HG03439 (cell line): ENCODE measurements around the gene ZFYVE1.
"Not testable (repeated sequence)": the region's sequence is repeated elsewhere in the genome, so short reads cannot be mapped to it uniquely, and the experiment has no call there.

ENCODE experiments used
- ATAC-seq: cut with Tn5 transposase; IDR thresholded peaks from one replicate; pipeline ENCODE4 v1.9.1; 2021; ENCODE audit warnings: mild to moderate bottlenecking, moderate library complexity; ENCODE audit not compliant: unreplicated experiment

The ZFYVE1 gene

GRCh38 chr14:73026845-73027542, at the start of gene ZFYVE1:
Gene ZFYVE1, minus strand, starts transcription at chr14:73027106. Its CDS starts 2,598 bp downstream, at chr14:73024508.
- ATAC-seq, result peak; percentile 94

- no peak for ATAC-seq
Measured at GRCh38 chr14:73069585-73069984, 42.7 kb upstream of the ZFYVE1 start.

- ATAC-seq, result peak; percentile 17
Measured at GRCh38 chr14:73058922-73059673, 32.2 kb upstream of the ZFYVE1 start.

GRCh38 chr14:73058224-73058921, 31.5 kb upstream of the ZFYVE1 start, which contains the start of gene RBM25:
Gene RBM25, plus strand, starts transcription at chr14:73058534. Its CDS starts 13,108 bp downstream, at chr14:73071642.
- ATAC-seq, result peak; percentile 95

GRCh38 chr14:73057944-73058223, 31.0 kb upstream of the ZFYVE1 start:
- ATAC-seq, result no peak

- ATAC-seq, result no peak
Measured at GRCh38 chr14:73055251-73055650, 28.3 kb upstream of the ZFYVE1 start.

GRCh38 chr14:73049428-73049827, 22.5 kb upstream of the ZFYVE1 start:
- no peak for ATAC-seq

GRCh38 chr14:73047808-73048207, 20.9 kb upstream of the ZFYVE1 start:
- ATAC-seq, result no peak

- not testable (repeated sequence) for ATAC-seq
Measured at GRCh38 chr14:73036706-73037450, 10.0 kb upstream of the ZFYVE1 start.

- ATAC-seq, result no peak
Measured at GRCh38 chr14:73027984-73028383, 1.1 kb upstream of the ZFYVE1 start.

GRCh38 chr14:73027546-73027945, 640 bp upstream of the ZFYVE1 start:
- ATAC-seq, result no peak

- ATAC-seq, result no peak
Measured at GRCh38 chr14:73026243-73026844, 562 bp downstream of the ZFYVE1 start.

GRCh38 chr14:73025544-73025943, 1.4 kb downstream of the ZFYVE1 start:
- no peak for ATAC-seq

GRCh38 chr14:73022051-73022450, 4.9 kb downstream of the ZFYVE1 start:
- ATAC-seq, result no peak

GRCh38 chr14:73016011-73016410, 10.9 kb downstream of the ZFYVE1 start:
- not testable (repeated sequence) for ATAC-seq

GRCh38 chr14:73015552-73015951, 11.4 kb downstream of the ZFYVE1 start:
- not testable (repeated sequence) for ATAC-seq

- ATAC-seq, result peak; percentile 85
Measured at GRCh38 chr14:73014105-73014504, 12.8 kb downstream of the ZFYVE1 start.

- not testable (repeated sequence) for ATAC-seq
Measured at GRCh38 chr14:73011189-73011588, 15.7 kb downstream of the ZFYVE1 start.

- no peak for ATAC-seq
Measured at GRCh38 chr14:73008501-73008900, 18.4 kb downstream of the ZFYVE1 start.

GRCh38 chr14:73007835-73008234, 19.1 kb downstream of the ZFYVE1 start:
- no peak for ATAC-seq

- not testable (repeated sequence) for ATAC-seq
Measured at GRCh38 chr14:73004641-73005040, 22.3 kb downstream of the ZFYVE1 start.
